CD14-positive monocyte (primary cell): ENCODE results near the gene KTI12. TPM values are rescaled to one million over a fixed set of nuclear protein-coding genes. Genes with fewer than 3 reads are reported as not detected.
"Not testable (repeated sequence)": the region's sequence is repeated elsewhere in the genome, so short reads cannot be mapped to it uniquely, and the experiment has no call there.

Experiments used
- DNase-seq, 3 donors: peaks; one replicate each; pipeline ENCODE4 v3.0.0-alpha.2; 2011 to 2022
- H2AFZ ChIP-seq: 2 replicates; pipeline ENCODE4 v1.6.0; 2012; ENCODE audit warnings: mild to moderate bottlenecking, low read depth, low read length, inconsistent platforms; ENCODE audit not compliant: insufficient read depth, poor library complexity, severe bottlenecking
- H3K27ac ChIP-seq, 2 donors: 1 replicate in 1 of 2; 2 replicates in 1 of 2; pipeline ENCODE4 v1.5.1; 2012 to 2013; ENCODE audit warnings: low read length in 2 of 2, control low read depth in 1 of 2, inconsistent platforms in 1 of 2, low read depth in 1 of 2, mild to moderate bottlenecking in 1 of 2
- H3K27me3 ChIP-seq, 2 donors: one replicate each; pipeline versions ENCODE4 v1.6.0 to v1.6.1; 2011 to 2013; ENCODE audit warnings: low read length in 2 of 2; ENCODE audit not compliant: control insufficient read depth in 2 of 2, insufficient read depth in 2 of 2
- H3K36me3 ChIP-seq, 2 donors: replicated peaks in 1 of 2; 1 replicate in 1 of 2; 2 replicates in 1 of 2; pipeline versions ENCODE4 v1.5.1 to v1.6.1; 2012 to 2013; ENCODE audit warnings: low read length in 2 of 2, control low read depth in 1 of 2, inconsistent platforms in 1 of 2, mild to moderate bottlenecking in 1 of 2; ENCODE audit not compliant: insufficient read depth in 2 of 2, control insufficient read depth in 1 of 2
- H3K4me1 ChIP-seq, 2 donors: 1 replicate in 1 of 2; 2 replicates in 1 of 2; pipeline versions ENCODE4 v1.5.1 to v1.6.1; 2012 to 2013; ENCODE audit warnings: low read length in 2 of 2, control low read depth in 1 of 2, inconsistent platforms in 1 of 2, mild to moderate bottlenecking in 1 of 2, moderate library complexity in 1 of 2; ENCODE audit not compliant: insufficient read depth in 2 of 2, control insufficient read depth in 1 of 2
- H3K4me2 ChIP-seq: replicated peaks from 2 replicates; pipeline ENCODE3; 2012; ENCODE audit warnings: low read length, moderate library complexity, mild to moderate bottlenecking; ENCODE audit not compliant: poor library complexity, severe bottlenecking; ENCODE audit errors: extremely low read depth
- H3K4me3 ChIP-seq, 3 experiments: fragments of 200-600 bp in 1 of 3; sonication (generic) in 1 of 3; replicated peaks in 1 of 3; 1 replicate in 2 of 3; 2 replicates in 1 of 3; pipeline ENCODE4 v1.5.1; 2011 to 2013; ENCODE audit warnings: low read length in 3 of 3, mild to moderate bottlenecking in 3 of 3, control low read depth in 2 of 3, low read depth in 2 of 3, inconsistent platforms in 1 of 3, moderate library complexity in 1 of 3
- H3K79me2 ChIP-seq: 2 replicates; pipeline ENCODE4 v1.6.0; 2012; ENCODE audit warnings: mild to moderate bottlenecking, control low read depth, inconsistent platforms, low read length, moderate library complexity; ENCODE audit not compliant: insufficient read depth
- H3K9ac ChIP-seq: 2 replicates; pipeline ENCODE4 v1.6.0; 2017; ENCODE audit warnings: low read length, mild to moderate bottlenecking; ENCODE audit not compliant: insufficient read depth, poor library complexity, severe bottlenecking
- H3K9me3 ChIP-seq, 2 donors: replicated peaks in 1 of 2; 1 replicate in 1 of 2; 2 replicates in 1 of 2; pipeline versions ENCODE4 v1.5.1 to v1.6.1; 2012 to 2013; ENCODE audit warnings: low read length in 2 of 2, control low read depth in 1 of 2; ENCODE audit not compliant: control insufficient read depth in 1 of 2, insufficient read depth in 1 of 2
- H4K20me1 ChIP-seq: 2 replicates; pipeline ENCODE4 v1.6.0; 2012; ENCODE audit warnings: mild to moderate bottlenecking, low read length, control low read depth, moderate library complexity; ENCODE audit not compliant: insufficient read depth
- H3K27ac Mint-ChIP-seq, 7 donors: one replicate each; pipeline ENCODE4 v1.8.0; 2020; ENCODE audit warnings: mild to moderate bottlenecking in 7 of 7, mixed read lengths in 7 of 7, moderate library complexity in 6 of 7, inconsistent platforms in 2 of 7
- H3K27me3 Mint-ChIP-seq, 3 donors: one replicate each; pipeline ENCODE4 v1.8.0; 2021 to 2022; ENCODE audit warnings: low read depth in 3 of 3, mild to moderate bottlenecking in 3 of 3, mixed read lengths in 3 of 3, moderate library complexity in 3 of 3, inconsistent platforms in 1 of 3
- H3K36me3 Mint-ChIP-seq, 2 donors: one replicate each; pipeline ENCODE4 v1.8.0; 2020; ENCODE audit warnings: mixed read lengths in 2 of 2, inconsistent platforms in 1 of 2, mild to moderate bottlenecking in 1 of 2
- H3K4me1 Mint-ChIP-seq: one replicate; pipeline ENCODE4 v1.8.0; 2020; ENCODE audit warnings: mild to moderate bottlenecking, mixed read lengths
- H3K4me3 Mint-ChIP-seq, 2 donors: one replicate each; pipeline ENCODE4 v1.8.0; 2020; ENCODE audit warnings: mild to moderate bottlenecking in 2 of 2, mixed read lengths in 2 of 2, moderate library complexity in 1 of 2
- H3K9me3 Mint-ChIP-seq, 7 donors: one replicate each; pipeline ENCODE4 v1.8.0; 2020 to 2022; ENCODE audit warnings: mixed read lengths in 7 of 7, mild to moderate bottlenecking in 6 of 7, moderate library complexity in 6 of 7, inconsistent platforms in 2 of 7
- CTCF ChIP-seq: fragments of 200-600 bp; IDR thresholded peaks from one replicate; pipeline ENCODE4 v1.8.0; 2022; ENCODE audit warnings: antibody characterized with exemption, mild to moderate bottlenecking
- WGBS: methylation state at CpG from one replicate; pipeline ENCODE4 v1.1.5; 2013; ENCODE audit warnings: missing lambda C conversion rate; ENCODE audit not compliant: insufficient coverage; 5-methylcytosine and 5-hydroxymethylcytosine counted together
- intact Hi-C, 2 donors: fragments of 100-400 bp; cut with micrococcal nuclease; formaldehyde crosslinking; loops; one replicate each; pipeline versions ENCODE4 v1.15.0 to v1.15.1; 2023
- polyA plus RNA-seq, 3 donors: library from polyadenylated mRNA; depleted of rRNA in 1 of 3; unstranded in 2 of 3; stranded (reverse) in 1 of 3; fragments of 300-500 nt in 2 of 3; fragments of >200 nt in 1 of 3; fragmentation: Illumina TruSeq in 2 of 3; gene quantifications; 1 replicate in 2 of 3; 2 replicates in 1 of 3; pipeline ENCODE4 v1.2.3, GENCODE V29; 2012 to 2021

Gene KTI12
- polyA plus RNA-seq, 3 donors = 6.4 to 18.2 (median 16.2) TPM

GRCh38 chr1:52032785-52033131 is 852 bp downstream of the KTI12 start:
- Histone ChIP-seq H3K27me3 (no peaks in the 10 kb centered on the region), H3K4me3 (peak overlapping the region; percentile 55 to 93 (median 84)), H3K9me3 (no peaks in the 10 kb centered on the region), H3K79me2 (peaks cover 33% of the 10 kb centered on the region), H3K27ac (peak overlapping the region; percentile 87 to 91), H3K9ac (peak overlapping the region; percentile 83), H3K4me2 (peak overlapping the region; percentile 95), H2AFZ (peak overlapping the region; percentile 91), H3K4me1 (peaks cover 21 to 24% of the 10 kb centered on the region in 2 donors), H3K36me3 (peaks cover 8 to 38% of the 10 kb centered on the region in 2 donors), H4K20me1 (peaks cover 40% of the 10 kb centered on the region)
- H3K27me3 Mint-ChIP-seq = peaks cover 0 to 2% (median 0%) of the 10 kb centered on the region in 3 donors
- peak overlapping the region; percentile 91 to 96 (median 93) for H3K27ac Mint-ChIP-seq
- WGBS = 4% methylated on average over 24 of the region's 24 CpGs
- no peaks in the 10 kb centered on the region for H3K9me3 Mint-ChIP-seq
- H3K4me1 Mint-ChIP-seq = peaks cover 30% of the 10 kb centered on the region
- peak; percentile 32 to 49 (median 34) for DNase-seq
- peak overlapping the region; percentile 93 to 95 for H3K4me3 Mint-ChIP-seq
- no peak for TF ChIP-seq CTCF
- H3K36me3 Mint-ChIP-seq = peaks cover 23 to 38% of the 10 kb centered on the region in 2 donors
- intact Hi-C loops = no loop called here

DNA sequence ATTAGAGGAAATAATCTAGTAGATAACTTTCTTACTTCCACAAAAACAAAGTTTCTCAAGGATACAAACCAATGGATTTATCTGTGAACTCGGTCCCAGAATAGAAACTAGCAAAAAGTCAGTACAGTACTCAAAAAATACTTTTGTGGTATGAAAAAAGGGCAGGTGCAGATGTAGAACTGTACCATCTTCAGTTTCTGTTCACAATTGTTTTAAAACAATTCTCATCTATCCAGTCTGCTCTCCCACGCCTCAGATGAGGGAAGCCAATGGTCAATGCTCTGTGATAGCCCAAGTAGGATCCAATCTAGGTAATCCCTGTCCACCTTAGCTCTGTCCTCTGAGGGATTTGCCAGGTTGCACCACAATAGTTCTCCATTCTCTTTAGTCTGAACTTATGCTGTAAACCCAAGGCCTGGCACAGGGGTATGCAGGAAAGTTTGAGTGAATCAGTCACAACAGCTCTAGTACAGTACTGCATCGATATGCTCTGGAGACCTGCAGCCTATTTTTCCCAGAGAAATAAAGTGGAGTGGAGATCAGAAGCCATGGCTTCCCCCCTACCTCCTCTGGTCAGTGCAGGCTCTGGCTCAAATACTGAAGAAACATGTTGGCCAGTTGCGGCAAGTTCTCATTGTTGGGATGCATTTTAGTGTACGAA is 1.4 kb downstream of the KTI12 start:
- peak overlapping the region; percentile 93 to 95 for H3K4me3 Mint-ChIP-seq
- H2AFZ ChIP-seq = peak overlapping the region; percentile 91
- peaks cover 33% of the 10 kb centered on the region for H3K79me2 ChIP-seq
- no peaks in the 10 kb centered on the region for H3K9me3 Mint-ChIP-seq
- peak in 1 of 3 donors; percentile 4 for DNase-seq
- H3K4me1 ChIP-seq = peaks cover 21 to 24% of the 10 kb centered on the region in 2 donors
- peak overlapping the region; percentile 55 to 93 (median 84) for H3K4me3 ChIP-seq
- no peak for TF ChIP-seq CTCF
- H3K27ac Mint-ChIP-seq = peak overlapping the region; percentile 32 to 96 (median 93)
- peaks cover 40% of the 10 kb centered on the region for H4K20me1 ChIP-seq
- 56% methylated on average over 3 of the region's 5 CpGs for WGBS
- peak overlapping the region in 1 of 2 donors; percentile 87 for H3K27ac ChIP-seq
- no peaks in the 10 kb centered on the region for H3K9me3 ChIP-seq
- peak overlapping the region; percentile 95 for H3K4me2 ChIP-seq
- peaks cover 20 to 35% of the 10 kb centered on the region in 2 donors for H3K36me3 Mint-ChIP-seq
- H3K4me1 Mint-ChIP-seq = peaks cover 30% of the 10 kb centered on the region
- no peaks in the 10 kb centered on the region for H3K27me3 ChIP-seq
- intact Hi-C loops = no loop called here
- peaks cover 3 to 36% of the 10 kb centered on the region in 2 donors for H3K36me3 ChIP-seq
- H3K9ac ChIP-seq = peak overlapping the region; percentile 83
- peaks cover 0 to 2% (median 0%) of the 10 kb centered on the region in 3 donors for H3K27me3 Mint-ChIP-seq

- H3K27me3 ChIP-seq, H2AFZ ChIP-seq, H3K9ac ChIP-seq, H3K9me3 ChIP-seq, H3K4me2 ChIP-seq, H3K27ac Mint-ChIP-seq, intact Hi-C loops, DNase-seq, H3K4me3 ChIP-seq, H3K27ac ChIP-seq, H3K9me3 Mint-ChIP-seq, H3K4me3 Mint-ChIP-seq, H3K27me3 Mint-ChIP-seq: not testable (repeated sequence)
- H3K36me3 ChIP-seq = peaks cover 27 to 56% of the 10 kb centered on the region in 2 donors
- H4K20me1 ChIP-seq = peaks cover 40% of the 10 kb centered on the region
- Mint-ChIP-seq H3K4me1 (peaks cover 27% of the 10 kb centered on the region), H3K36me3 (peaks cover 33 to 56% of the 10 kb centered on the region in 2 donors)
- H3K79me2 ChIP-seq = peaks cover 33% of the 10 kb centered on the region
- WGBS = no CpG with 5 or more reads among the region's 5 CpGs
- H3K4me1 ChIP-seq = peaks cover 18 to 24% of the 10 kb centered on the region in 2 donors
Observed at GRCh38 chr1:52028839-52029238, 4.8 kb downstream of the KTI12 start.
